CD4-positive, CD25-positive, alpha-beta regulatory T cell (primary cell): ENCODE measurements around the gene PPP2R5E. TPM values are rescaled to one million over a fixed set of nuclear protein-coding genes. Genes with fewer than 3 reads are reported as not detected.
A peak's percentile ranks its signal among the peaks of the same experiment; 100 is the strongest.
"Not testable (repeated sequence)": the region's sequence is repeated elsewhere in the genome, so short reads cannot be mapped to it uniquely, and the experiment has no call there.

Experiments
- ATAC-seq, 2 donors: fragments of 150-1000 bp; cut with Tn5 transposase; one replicate each; pipeline ENCODE4 v1.10.0; 2021; ENCODE audit warnings: low read depth in 2 of 2, moderate number of reproducible peaks in 2 of 2, moderate library complexity in 1 of 2
- DNase-seq, 3 donors: peaks; one replicate each; pipeline versions ENCODE4 v3.0.0 to v3.0.0-alpha.2; 2012 to 2022; ENCODE audit warnings: mixed read lengths in 1 of 3
- H3K27ac ChIP-seq: one replicate; pipeline ENCODE4 v1.7.0; 2013; ENCODE audit warnings: mild to moderate bottlenecking, low read length; ENCODE audit not compliant: insufficient read depth, poor library complexity, severe bottlenecking
- H3K27me3 ChIP-seq: one replicate; pipeline ENCODE4 v1.7.0; 2013; ENCODE audit warnings: low read length; ENCODE audit not compliant: control insufficient read depth, insufficient read depth
- H3K36me3 ChIP-seq: one replicate; pipeline ENCODE4 v1.7.0; 2013; ENCODE audit warnings: mild to moderate bottlenecking, low read length, moderate library complexity; ENCODE audit not compliant: control insufficient read depth, insufficient read depth
- H3K4me1 ChIP-seq: 2 replicates; pipeline ENCODE4 v1.7.0; 2013; ENCODE audit warnings: mild to moderate bottlenecking, low read length; ENCODE audit not compliant: insufficient read depth, control insufficient read depth, poor library complexity, severe bottlenecking
- H3K4me3 ChIP-seq: one replicate; pipeline ENCODE4 v1.7.0; 2013; ENCODE audit warnings: low read depth, mild to moderate bottlenecking, low read length, moderate library complexity
- H3K9me3 ChIP-seq, 2 experiments: 1 replicate in 1 of 2; 2 replicates in 1 of 2; pipeline ENCODE4 v1.7.0; 2013; ENCODE audit warnings: low read length in 2 of 2, mild to moderate bottlenecking in 1 of 2, moderate library complexity in 1 of 2; ENCODE audit not compliant: control insufficient read depth in 2 of 2
- H3K27ac Mint-ChIP-seq, 3 donors: one replicate each; pipeline ENCODE4 v1.8.0; 2020 to 2022; ENCODE audit warnings: mild to moderate bottlenecking in 3 of 3, mixed read lengths in 3 of 3, moderate library complexity in 2 of 3
- H3K27me3 Mint-ChIP-seq: one replicate; pipeline ENCODE4 v1.8.0; 2022; ENCODE audit warnings: mild to moderate bottlenecking, mixed read lengths
- H3K36me3 Mint-ChIP-seq: one replicate; pipeline ENCODE4 v1.8.0; 2020; ENCODE audit warnings: mixed read lengths
- H3K4me1 Mint-ChIP-seq, 4 donors: one replicate each; pipeline ENCODE4 v1.8.0; 2020 to 2022; ENCODE audit warnings: mixed read lengths in 4 of 4, mild to moderate bottlenecking in 1 of 4
- H3K4me3 Mint-ChIP-seq, 4 donors: one replicate each; pipeline ENCODE4 v1.8.0; 2020 to 2022; ENCODE audit warnings: mild to moderate bottlenecking in 4 of 4, mixed read lengths in 4 of 4, moderate library complexity in 3 of 4
- H3K9me3 Mint-ChIP-seq, 7 donors: one replicate each; pipeline ENCODE4 v1.8.0; 2020 to 2022; ENCODE audit warnings: mixed read lengths in 7 of 7, mild to moderate bottlenecking in 3 of 7, moderate library complexity in 2 of 7
- polyA plus RNA-seq, 4 donors: library from polyadenylated mRNA; unstranded; fragments of 300-500 nt; fragmentation: Illumina TruSeq; gene quantifications; one replicate each; pipeline ENCODE4 v1.2.3, GENCODE V29; 2021
- total RNA-seq: library from RNA; stranded (reverse); gene quantifications from one replicate; pipeline ENCODE4 v1.2.3, GENCODE V29; 2022

Gene PPP2R5E
- total and polyA plus RNA-seq, 5 donors from 2014 or later, result 31.2 to 50.3 (median 35.2) TPM

DNA sequence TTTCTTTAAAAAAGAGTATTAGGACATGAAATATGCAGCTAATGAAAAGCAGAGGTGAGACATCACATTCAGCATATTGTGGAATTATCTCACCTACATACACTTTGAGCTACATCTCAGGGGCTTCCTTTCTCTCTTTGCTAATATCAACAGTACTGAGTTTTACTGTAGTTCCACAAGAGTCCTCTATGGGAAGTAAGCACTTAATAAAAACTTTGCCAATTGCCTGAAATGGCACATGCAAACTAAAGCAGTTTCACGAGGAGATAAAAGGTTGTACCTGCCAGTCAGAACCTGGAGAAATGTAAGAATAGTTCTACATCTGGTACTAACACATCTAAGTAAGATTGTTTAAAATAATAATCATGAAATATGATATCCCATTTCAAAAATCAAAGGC, 150.9 kb downstream of the PPP2R5E start:
- Histone ChIP-seq H3K4me1 (no peaks in the 10 kb centered on the region), H3K27me3 (no peaks in the 10 kb centered on the region), H3K9me3 (no peaks in the 10 kb centered on the region), H3K36me3 (peaks cover 57% of the 10 kb centered on the region), H3K4me3 (no peak overlapping the region), H3K27ac (no peak overlapping the region)
- Mint-ChIP-seq H3K4me1 (peaks cover 0 to 6% (median 3%) of the 10 kb centered on the region in 4 donors), H3K27ac (no peak overlapping the region), H3K27me3 (no peaks in the 10 kb centered on the region), H3K36me3 (peaks cover 51% of the 10 kb centered on the region), H3K4me3 (no peak overlapping the region), H3K9me3 (no peaks in the 10 kb centered on the region)
- no peak for ATAC-seq
- no peak for DNase-seq

DNA sequence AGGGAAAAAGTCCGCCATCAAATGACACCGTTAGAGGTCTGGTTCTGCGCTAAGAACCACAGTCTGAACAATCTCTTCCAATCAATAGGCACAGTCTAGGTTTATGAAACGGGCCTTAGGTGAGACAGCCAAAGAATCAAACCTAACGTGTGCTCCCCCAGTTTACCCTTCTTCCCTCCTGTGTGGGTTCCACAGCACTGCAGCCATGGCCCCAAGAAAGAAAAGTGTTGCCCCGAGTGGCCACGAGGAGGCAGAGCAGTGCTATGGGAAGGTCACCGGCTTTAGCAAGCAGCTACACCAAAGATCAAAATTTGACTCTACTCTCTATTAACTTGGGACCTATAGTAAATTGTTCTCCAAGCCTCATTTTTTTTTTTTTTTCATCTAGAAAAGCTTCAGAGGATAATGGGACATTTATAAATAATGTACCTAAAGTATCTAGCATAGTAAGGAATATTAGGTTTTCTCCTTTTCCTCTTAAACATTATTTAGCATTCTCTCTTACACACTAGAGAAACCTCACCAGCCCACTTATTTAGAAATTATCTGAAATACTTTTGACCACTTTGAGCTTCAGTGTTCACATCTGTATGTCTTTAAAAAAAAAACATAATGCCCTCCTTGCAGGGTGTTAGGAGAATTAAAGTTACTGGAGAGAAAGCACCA, 154.3 kb downstream of the PPP2R5E start:
- DNase-seq (peak; percentile 5 to 73 (median 44)), ATAC-seq (peak; percentile 45 to 60)
- peaks cover 67% of the 10 kb centered on the region for H3K36me3 ChIP-seq
- no peak overlapping the region for H3K27ac ChIP-seq
- Mint-ChIP-seq H3K4me1 (peaks cover 0 to 14% (median 8%) of the 10 kb centered on the region in 4 donors), H3K9me3 (no peaks in the 10 kb centered on the region), H3K27me3 (no peaks in the 10 kb centered on the region), H3K27ac (peak overlapping the region in 1 of 3 donors; percentile 42), H3K4me3 (no peak overlapping the region), H3K36me3 (peaks cover 63% of the 10 kb centered on the region)
- H3K27me3 ChIP-seq, result no peaks in the 10 kb centered on the region
- H3K4me3 ChIP-seq, result no peak overlapping the region
- no peaks in the 10 kb centered on the region for H3K9me3 ChIP-seq
- no peaks in the 10 kb centered on the region for H3K4me1 ChIP-seq

DNA sequence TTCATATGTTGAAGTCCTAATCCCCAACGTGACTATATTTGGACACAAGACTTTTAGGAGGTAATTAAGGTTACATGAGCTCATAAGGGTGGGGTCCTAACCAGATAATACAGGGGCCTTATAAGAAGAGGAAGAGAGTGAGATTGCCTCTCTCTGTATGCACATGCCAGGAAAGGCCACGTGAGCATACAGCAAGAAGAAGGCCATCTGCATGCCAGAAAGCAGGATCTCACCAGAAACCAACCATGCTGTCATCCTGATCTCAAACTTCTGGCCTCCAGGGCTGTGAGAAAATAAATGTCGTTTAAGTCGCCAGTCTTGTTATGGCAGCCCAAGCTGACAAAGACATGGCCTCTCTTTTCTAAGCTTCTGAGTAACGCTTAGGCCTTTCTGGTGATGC, 155.5 kb downstream of the PPP2R5E start:
- H3K9me3 ChIP-seq, result no peaks in the 10 kb centered on the region
- no peak overlapping the region for H3K4me3 Mint-ChIP-seq
- H3K36me3 ChIP-seq, result peaks cover 62% of the 10 kb centered on the region
- H3K9me3 Mint-ChIP-seq, result no peaks in the 10 kb centered on the region
- no peak overlapping the region for H3K27ac ChIP-seq
- peaks cover 57% of the 10 kb centered on the region for H3K36me3 Mint-ChIP-seq
- peaks cover 4 to 18% (median 11%) of the 10 kb centered on the region in 4 donors for H3K4me1 Mint-ChIP-seq
- H3K27ac Mint-ChIP-seq, result peak overlapping the region in 2 of 3 donors; percentile 54 to 60
- no peak for ATAC-seq
- DNase-seq, result no peak
- no peaks in the 10 kb centered on the region for H3K27me3 Mint-ChIP-seq
- no peak overlapping the region for H3K4me3 ChIP-seq
- no peaks in the 10 kb centered on the region for H3K27me3 ChIP-seq
- no peaks in the 10 kb centered on the region for H3K4me1 ChIP-seq

DNA sequence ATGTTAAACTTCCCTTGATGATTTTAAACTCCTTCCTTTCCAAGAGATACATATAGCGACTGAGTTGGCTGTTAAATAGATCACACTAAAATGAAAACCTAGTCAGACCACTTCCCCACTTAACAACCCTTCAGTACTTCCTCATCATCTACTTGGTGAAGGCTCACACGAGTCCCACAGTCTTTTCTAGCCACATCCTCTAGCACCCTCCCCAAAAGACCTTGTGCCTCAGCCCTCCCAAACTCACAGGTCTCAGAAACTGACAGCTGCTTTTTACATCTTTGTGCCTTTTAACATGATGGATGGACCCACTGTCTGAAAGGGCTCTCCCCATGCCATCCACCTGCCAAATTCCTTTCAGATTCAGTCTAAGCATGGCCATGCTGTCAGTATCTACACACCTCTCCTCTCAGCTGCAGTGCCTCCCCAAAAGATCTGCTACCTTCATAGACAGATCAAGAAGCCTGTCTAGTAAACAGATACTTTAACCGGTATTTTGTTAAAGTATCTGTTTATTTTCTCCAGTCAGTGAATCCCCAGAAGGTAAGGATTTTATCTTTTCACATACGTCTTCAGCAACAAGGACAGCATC, 159.3 kb downstream of the PPP2R5E start:
- H3K36me3 ChIP-seq, result peaks cover 51% of the 10 kb centered on the region
- Mint-ChIP-seq H3K4me3 (no peak overlapping the region), H3K4me1 (peaks cover 4 to 18% (median 10%) of the 10 kb centered on the region in 4 donors), H3K27ac (peak overlapping the region; percentile 16 to 47 (median 45)), H3K27me3 (no peaks in the 10 kb centered on the region), H3K9me3 (no peaks in the 10 kb centered on the region), H3K36me3 (peaks cover 59% of the 10 kb centered on the region)
- peak overlapping the region; percentile 6 for H3K27ac ChIP-seq
- DNase-seq (peak in 2 of 3 donors; percentile 2 to 80), ATAC-seq (peak; percentile 82 to 98)
- no peaks in the 10 kb centered on the region for H3K27me3 ChIP-seq
- H3K4me1 ChIP-seq, result no peaks in the 10 kb centered on the region
- H3K4me3 ChIP-seq, result no peak overlapping the region
- H3K9me3 ChIP-seq, result no peaks in the 10 kb centered on the region

DNA sequence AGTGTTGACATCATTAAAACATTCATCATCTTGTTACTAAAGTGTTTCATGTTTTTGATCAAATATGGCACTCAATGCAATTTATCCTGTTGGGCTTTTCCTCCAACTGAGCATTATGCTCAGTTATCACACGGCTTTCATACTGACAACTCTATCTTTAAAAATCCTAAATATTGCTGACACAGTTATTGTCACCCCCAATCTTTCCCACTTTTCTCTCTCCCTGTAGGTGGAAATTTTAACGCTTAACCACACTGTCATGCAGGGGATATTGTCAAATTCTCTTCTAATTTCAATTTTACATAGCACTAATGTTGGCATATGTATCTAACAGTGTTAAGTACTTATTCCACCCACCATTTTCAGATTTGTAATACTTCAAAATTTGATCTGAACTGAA, 164.7 kb downstream of the PPP2R5E start:
- H3K36me3 Mint-ChIP-seq, result peaks cover 40% of the 10 kb centered on the region
- H3K27me3 ChIP-seq, result no peaks in the 10 kb centered on the region
- no peaks in the 10 kb centered on the region for H3K27me3 Mint-ChIP-seq
- no peak overlapping the region for H3K4me3 Mint-ChIP-seq
- H3K9me3 Mint-ChIP-seq, result no peaks in the 10 kb centered on the region
- H3K27ac ChIP-seq, result no peak overlapping the region
- peaks cover 0 to under 1% (median 0%) of the 10 kb centered on the region in 4 donors for H3K4me1 Mint-ChIP-seq
- no peaks in the 10 kb centered on the region for H3K9me3 ChIP-seq
- ATAC-seq, result no peak
- DNase-seq, result no peak
- no peak overlapping the region for H3K4me3 ChIP-seq
- no peaks in the 10 kb centered on the region for H3K4me1 ChIP-seq
- H3K27ac Mint-ChIP-seq, result no peak overlapping the region
- peaks cover 41% of the 10 kb centered on the region for H3K36me3 ChIP-seq

DNA sequence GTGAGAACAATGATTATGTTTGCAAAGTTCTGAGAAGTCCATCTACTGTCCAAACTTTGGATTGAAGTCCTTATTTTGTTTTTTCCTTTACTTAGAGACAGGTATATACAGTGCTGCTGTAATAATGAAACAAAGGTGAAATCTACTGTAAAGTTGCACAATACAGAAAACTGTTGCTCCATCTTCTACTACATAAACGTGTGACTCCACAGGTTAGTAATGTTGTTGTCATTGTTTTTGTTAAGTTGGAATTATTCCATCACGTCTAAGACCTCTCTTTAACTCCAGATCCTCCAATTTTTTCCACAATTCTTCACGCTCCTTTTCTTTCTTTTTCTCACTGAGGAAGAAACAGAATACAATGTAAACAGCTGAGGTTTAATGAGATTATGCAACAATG, 167.4 kb downstream of the PPP2R5E start:
- peaks cover 31% of the 10 kb centered on the region for H3K36me3 ChIP-seq
- no peaks in the 10 kb centered on the region for H3K27me3 Mint-ChIP-seq
- peaks cover 0 to 3% (median 0%) of the 10 kb centered on the region in 7 donors for H3K9me3 Mint-ChIP-seq
- no peaks in the 10 kb centered on the region for H3K9me3 ChIP-seq
- H3K4me3 ChIP-seq, result no peak overlapping the region
- DNase-seq (no peak), ATAC-seq (no peak)
- H3K36me3 Mint-ChIP-seq, result peaks cover 43% of the 10 kb centered on the region
- no peak overlapping the region for H3K27ac Mint-ChIP-seq
- no peaks in the 10 kb centered on the region for H3K4me1 ChIP-seq
- H3K27ac ChIP-seq, result no peak overlapping the region
- peaks cover 0 to 5% (median 1%) of the 10 kb centered on the region in 4 donors for H3K4me1 Mint-ChIP-seq
- H3K27me3 ChIP-seq, result no peaks in the 10 kb centered on the region
- H3K4me3 Mint-ChIP-seq, result no peak overlapping the region

DNA sequence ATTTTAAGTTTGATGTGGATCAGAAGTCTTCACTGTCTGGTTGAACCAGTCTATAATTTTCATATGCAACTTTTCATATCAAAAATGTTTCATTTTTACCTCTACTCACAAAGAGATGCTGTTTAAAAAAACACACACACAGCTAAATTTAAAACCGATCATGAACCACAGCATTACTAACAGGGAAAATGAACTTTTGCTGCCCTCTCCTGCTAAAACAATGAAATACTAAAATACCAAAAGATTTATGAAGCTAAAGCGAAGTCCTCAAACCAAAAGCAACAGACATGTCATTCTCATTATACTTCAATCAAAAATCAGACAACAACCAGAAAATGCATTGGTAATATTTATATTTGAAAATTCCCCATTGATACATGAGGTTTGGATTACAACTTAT, 171.6 kb downstream of the PPP2R5E start:
- H3K9me3 Mint-ChIP-seq, result peaks cover 0 to 15% (median 0%) of the 10 kb centered on the region in 7 donors
- not testable (repeated sequence) for H3K27ac Mint-ChIP-seq, ATAC-seq, H3K4me3 ChIP-seq, H3K4me1 Mint-ChIP-seq, H3K9me3 ChIP-seq, H3K27me3 Mint-ChIP-seq, H3K4me1 ChIP-seq, DNase-seq, H3K4me3 Mint-ChIP-seq, H3K27ac ChIP-seq, H3K27me3 ChIP-seq
- H3K36me3 Mint-ChIP-seq, result peaks cover 41% of the 10 kb centered on the region
- peaks cover 20% of the 10 kb centered on the region for H3K36me3 ChIP-seq

DNA sequence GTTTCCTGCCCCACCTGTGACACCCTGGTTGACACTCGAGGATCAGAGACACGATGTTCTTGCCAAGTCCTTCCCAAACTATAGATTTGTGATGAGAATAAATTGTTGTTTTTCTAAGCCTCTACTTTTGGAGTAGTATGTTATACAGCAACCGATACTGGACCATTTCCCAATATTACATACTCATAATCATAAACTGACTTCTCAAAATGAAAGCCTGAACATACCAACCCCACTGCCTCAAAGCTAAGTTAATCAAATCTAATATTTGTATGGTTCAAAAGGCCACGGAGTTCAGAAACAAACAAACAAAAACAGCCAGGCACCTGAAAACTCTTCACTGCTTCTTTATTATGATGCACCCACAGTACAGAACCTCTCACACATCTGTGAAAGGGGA, 172.1 kb downstream of the PPP2R5E start:
- Histone ChIP-seq H3K9me3 (no peaks in the 10 kb centered on the region), H3K4me3 (no peak overlapping the region), H3K36me3 (peaks cover 19% of the 10 kb centered on the region), H3K27ac (no peak overlapping the region), H3K4me1 (no peaks in the 10 kb centered on the region), H3K27me3 (no peaks in the 10 kb centered on the region)
- no peaks in the 10 kb centered on the region for H3K27me3 Mint-ChIP-seq
- ATAC-seq (no peak), DNase-seq (no peak)
- peaks cover 0 to 15% (median 1%) of the 10 kb centered on the region in 7 donors for H3K9me3 Mint-ChIP-seq
- H3K27ac Mint-ChIP-seq, result peak overlapping the region in 1 of 3 donors; percentile 66
- H3K4me3 Mint-ChIP-seq, result no peak overlapping the region
- H3K36me3 Mint-ChIP-seq, result peaks cover 40% of the 10 kb centered on the region
- H3K4me1 Mint-ChIP-seq, result peaks cover 0 to 5% (median 1%) of the 10 kb centered on the region in 4 donors
